Measurements from ENCODE around the gene CD1C.
"Not testable (repeated sequence)": the region's sequence is repeated elsewhere in the genome, so short reads cannot be mapped to it uniquely, and the experiment has no call there.

CD1C gene

DNA sequence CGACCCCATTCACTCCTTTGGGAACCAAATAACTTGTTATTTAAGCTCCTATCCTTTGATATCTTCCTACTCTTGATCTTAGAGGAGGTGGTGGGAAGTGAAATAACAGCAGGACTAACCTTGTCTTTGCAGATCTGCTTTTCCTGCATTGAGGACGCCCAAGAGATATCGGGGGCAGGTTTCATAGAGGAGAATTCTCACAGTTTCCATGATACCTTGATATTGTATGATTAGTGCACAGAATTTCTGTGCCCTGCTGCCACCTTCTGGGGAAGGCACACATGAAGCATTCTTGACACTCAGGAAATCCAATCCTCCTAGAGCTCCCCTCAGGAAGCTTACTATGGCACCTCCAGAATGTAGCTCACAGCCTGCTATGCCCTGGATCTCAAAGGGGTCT is 40.0 kb downstream of the CD1C start:
- DNase-seq, result no peak

DNA sequence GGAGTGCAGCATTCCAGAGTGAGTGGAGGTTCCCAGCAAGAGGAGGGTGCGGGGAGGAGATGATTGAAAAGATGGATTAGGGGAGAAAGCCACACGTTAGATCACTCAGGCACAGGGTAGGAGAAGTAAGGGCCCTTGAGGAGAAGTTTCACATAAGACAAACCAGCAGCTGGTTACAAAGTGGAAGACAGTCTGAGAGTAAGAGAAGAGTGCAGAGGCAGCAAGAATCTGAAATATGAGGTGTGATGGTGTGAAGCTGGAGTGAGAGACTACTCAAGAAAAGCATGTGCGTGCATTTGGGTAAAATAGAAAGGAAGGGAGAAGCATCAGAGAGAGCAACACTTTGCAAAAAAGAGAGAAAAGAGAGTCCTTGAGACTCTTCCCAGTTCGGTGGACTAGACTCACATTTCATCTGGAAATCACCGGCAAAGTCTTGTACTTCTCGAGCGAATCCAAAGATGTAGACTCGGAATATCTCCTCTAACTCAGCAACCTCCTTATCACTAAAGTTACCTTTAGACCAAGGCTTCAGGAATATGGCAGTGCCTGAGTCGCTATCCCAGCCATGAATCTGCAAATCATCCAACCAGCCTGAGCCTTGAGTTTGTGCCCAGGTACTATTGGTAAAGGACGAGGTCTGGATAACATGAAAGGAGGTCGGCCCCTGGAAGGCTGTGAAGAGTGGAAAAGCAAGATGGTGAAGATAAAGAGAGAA is 40.8 kb downstream of the CD1C start:
- DNase-seq, result no peak

DNA sequence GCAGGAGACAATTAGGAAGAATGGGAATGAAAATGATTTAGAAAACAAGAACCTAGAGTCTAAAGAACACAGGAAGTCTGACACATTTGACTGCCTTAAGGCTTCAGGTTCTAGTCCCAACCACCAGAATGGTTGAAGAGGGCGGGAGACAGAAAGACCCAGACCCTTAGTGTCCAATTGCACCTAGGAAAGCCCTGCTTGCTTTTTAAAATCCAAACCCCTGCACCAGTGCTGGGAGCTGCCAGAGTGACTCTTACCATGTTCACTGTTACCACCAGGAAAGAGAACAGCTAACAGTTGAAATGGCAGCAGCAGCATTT is 41.3 kb downstream of the CD1C start:
- DNase-seq, result no peak

DNA sequence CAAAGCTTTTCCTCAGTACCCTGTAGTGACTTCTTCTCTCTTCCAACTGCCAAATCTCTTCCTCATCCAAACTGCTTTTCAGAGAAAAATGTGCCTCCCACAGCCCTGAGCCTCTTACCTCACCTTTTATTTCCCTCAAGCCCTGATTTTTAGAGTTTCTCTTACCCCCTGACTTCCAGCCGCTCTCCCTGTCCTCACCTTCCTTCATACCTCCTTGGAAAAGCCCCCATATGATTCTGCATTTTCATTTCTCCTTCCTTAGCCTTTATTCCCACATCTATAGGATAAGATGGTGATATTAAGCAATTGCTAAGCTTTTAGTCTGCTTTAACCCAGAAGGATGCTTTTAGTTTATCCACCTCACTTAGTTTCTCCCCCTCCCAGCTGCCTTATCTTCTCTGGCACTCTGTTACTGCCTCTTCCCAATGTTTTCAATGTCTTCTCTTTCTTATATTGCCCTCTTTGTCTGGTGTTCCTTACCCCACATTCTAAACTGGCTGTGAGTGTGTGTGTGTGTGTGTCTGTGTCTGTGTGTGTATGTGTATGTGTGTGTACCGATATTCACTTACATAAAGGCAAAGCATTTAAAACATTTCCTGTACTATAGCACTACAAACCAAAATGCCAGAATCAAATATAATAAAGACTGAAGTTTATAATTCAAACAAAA is 41.9 kb downstream of the CD1C start, which contains the start of gene CD1B:
CD1B (minus strand) TSS at position 51 of the 670 bp plus-strand sequence. CDS start 108 bp downstream, outside the sequence.
- no peak for DNase-seq

DNA sequence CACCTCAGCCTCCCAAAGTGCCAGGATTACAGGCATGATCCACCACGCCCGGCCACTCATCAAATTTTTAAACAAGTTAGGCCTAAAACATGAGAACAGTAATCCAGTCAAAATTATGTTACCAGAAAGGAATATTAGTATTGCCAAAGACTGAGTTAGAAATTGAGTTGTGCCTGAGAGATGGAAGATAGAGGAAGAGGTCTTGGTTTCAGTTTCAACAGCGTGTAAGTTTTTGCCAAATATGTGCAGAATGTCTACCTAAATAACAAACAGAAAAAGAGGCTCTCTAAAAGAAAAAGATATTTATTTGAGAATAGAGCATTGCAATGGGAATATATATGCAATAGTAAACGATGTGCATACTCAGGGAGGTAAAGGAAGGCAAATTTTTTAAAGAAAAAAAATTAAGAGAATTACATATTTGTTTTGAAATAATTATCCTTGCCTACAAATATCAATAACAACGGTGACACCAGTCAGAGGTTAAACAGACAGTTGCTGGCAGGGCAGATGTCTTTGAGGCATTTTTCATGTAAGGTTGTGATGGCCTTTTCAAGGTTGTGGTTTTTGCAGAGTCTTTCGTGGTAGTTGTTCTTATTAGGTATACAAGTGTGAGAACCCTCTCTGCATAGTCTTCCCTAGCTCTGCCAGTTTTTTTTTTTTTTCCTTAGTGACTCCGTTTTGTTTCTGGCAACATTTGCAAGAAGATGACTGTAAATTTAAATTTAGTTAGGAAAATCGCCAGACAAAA is 43.9 kb downstream of the CD1C start:
- DNase-seq, result no peak

DNA sequence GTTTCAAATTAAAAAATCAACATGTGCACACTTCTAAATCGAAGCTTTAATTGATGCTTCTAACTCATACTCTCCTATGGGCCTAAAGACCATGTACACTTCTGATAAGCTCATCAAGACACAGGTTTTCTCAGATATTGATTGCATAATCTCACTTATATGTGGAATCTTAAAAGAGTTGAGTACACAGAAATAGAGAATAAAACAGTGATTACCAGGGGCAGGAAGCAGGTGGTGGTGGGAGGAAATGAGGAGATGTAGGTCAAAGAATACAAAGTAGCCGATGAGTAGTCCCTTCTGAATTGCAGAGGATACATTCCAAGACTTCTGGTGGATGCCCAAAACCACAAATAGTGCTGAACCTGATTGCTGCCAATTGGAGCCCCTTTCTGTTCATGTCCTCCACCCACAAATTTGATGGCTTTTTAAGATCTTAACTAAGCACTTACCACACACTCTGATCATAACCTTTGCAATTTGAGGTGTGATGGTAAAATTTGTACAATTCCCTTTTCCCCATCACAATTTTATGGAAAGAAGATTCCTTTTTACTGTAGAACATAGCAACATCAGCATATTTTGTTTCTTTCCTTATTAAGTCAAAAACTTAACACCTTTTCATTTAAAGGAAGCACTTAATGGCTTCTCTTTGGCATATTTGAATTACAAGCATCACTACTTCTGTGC is 44.9 kb downstream of the CD1C start:
- no peak for DNase-seq

DNA sequence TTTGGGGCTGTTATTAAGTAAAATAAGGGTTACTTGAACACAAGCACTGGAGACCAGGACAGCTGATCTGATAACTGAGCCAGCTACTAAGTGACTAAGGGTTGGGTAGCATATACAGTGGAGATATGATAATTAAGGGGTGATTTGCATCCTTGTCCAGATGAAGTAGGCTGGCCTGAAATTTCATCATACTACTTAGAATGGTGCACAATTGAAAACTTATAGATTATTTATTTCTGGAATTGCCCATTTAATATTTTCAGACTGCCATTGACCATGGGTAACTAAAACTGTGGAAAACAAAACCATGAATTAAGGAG is 45.5 kb downstream of the CD1C start:
- no peak for DNase-seq

DNA sequence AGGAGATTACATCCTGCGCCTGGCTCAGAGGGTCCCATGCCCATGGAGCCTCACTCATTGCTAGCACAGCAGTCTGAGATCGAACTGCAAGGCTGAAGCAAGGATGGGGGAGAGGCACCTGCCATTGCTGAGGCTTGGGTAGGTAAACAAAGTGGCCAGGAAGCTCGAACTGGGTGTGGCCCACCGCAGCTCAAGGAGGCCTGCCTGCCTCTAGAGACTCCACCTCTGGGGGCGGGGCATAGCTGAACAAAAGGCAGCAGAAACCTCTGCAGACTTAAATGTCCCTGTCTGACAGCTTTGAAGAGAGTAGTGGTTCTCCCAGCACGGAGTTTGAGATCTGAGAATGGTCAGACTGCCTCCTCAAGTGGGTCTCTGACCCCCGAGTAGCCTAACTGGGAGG is 46.7 kb downstream of the CD1C start:
- not testable (repeated sequence) for DNase-seq
